ENCODE data around the gene CREBRF.
A peak's percentile ranks its signal among the peaks of the same experiment; 100 is the strongest.

Gene CREBRF

DNA sequence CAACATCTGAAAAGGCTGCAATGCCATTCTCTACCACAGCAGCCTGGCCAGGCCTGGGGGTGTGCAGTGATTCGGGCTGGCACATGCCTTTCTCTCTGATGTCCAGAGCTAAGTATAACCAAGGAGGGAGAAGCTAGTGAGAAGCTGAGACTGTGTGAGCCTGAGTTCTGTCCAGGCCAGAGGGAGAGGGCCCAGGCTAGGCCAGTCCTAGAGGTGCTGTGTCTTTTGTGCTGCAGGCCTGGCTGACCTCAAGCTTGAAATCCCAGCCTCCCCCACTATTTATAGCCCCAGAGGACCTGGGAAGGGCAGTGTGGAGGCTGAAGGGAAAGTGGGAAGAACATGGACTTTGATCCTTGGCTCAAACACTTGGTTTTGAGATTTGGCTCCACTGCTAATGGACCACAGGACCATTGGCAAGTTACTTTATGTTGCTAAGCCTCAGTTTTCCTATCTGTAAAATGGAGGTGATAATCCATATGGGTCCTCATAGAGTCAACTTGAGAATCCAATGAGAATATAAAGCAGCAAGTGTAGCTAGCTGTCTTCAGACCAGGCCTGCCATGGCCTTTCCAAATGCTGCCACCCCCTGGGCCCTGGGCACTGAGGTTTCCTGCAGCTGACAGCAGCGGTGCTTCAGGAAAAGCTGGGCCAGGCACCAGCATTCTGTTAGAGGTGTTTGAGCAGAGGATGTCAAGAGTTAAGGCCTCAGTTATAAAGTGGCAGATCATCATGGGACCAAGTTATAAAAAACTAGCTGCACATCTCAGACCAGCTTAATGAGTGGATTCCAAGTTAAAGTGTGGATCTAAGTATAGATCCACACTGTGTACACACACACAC lies 109.2 kb downstream of the CREBRF start:
- H3K4me3 ChIP-seq (ENCODE audit: low read depth, low read length), result no peak overlapping the region
- TF ChIP-seq, protein P1, sequence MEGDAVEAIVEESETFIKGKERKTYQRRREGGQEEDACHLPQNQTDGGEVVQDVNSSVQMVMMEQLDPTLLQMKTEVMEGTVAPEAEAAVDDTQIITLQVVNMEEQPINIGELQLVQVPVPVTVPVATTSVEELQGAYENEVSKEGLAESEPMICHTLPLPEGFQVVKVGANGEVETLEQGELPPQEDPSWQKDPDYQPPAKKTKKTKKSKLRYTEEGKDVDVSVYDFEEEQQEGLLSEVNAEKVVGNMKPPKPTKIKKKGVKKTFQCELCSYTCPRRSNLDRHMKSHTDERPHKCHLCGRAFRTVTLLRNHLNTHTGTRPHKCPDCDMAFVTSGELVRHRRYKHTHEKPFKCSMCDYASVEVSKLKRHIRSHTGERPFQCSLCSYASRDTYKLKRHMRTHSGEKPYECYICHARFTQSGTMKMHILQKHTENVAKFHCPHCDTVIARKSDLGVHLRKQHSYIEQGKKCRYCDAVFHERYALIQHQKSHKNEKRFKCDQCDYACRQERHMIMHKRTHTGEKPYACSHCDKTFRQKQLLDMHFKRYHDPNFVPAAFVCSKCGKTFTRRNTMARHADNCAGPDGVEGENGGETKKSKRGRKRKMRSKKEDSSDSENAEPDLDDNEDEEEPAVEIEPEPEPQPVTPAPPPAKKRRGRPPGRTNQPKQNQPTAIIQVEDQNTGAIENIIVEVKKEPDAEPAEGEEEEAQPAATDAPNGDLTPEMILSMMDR (conservative IDR thresholded peaks at IDR 0.05; ENCODE audit: low read depth, low read length), result no peak
- DNase-seq (ENCODE audit: low read depth), result no peak

DNA sequence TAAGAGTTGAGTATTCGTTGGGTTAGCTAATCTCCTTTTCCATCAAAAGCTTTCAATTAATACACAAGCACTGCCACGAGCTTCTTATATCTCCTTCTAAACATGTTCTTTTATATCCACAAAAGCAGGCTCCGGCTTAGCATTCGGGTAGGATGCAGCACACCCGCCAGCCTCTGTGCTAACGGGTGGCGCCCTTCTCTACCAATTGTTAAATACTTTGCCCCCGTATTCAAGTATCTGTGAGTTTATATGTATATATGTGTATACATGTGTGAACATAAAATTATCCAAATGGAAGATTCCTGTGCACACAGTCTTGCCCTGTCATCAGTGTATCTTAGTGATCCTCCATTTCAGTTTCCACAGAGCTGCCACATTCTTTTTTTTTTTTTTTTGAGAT lies 116.0 kb downstream of the CREBRF start:
- no peak overlapping the region for H3K4me3 ChIP-seq (ENCODE audit: low read depth, low read length)
- no peak for DNase-seq (ENCODE audit: low read depth)
- TF ChIP-seq, protein P1 (conservative IDR thresholded peaks at IDR 0.05; ENCODE audit: low read depth, low read length), result no peak

DNA sequence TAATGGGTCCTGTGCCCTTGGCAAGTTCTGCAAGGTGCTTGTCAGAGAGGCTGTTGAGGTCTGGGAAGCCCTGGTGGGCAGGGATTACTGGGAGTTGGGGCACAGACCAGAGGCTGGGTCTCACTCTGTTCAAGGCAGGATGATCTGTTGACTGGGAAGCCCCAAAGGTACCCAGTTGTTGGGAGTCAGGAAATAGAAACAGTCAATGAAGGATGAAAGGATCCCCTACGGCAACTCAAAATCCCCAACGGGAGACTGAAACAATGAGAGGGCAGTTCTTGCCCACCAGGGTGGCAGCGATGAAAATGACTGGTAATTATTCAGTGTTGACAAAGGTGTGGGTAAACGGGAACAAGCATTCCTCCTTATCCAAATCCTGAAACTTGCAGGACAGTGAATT lies 119.4 kb downstream of the CREBRF start:
- TF ChIP-seq, protein P1 (conservative IDR thresholded peaks at IDR 0.05; ENCODE audit: low read depth, low read length), result no peak
- H3K4me3 ChIP-seq (ENCODE audit: low read depth, low read length), result no peak overlapping the region
- no peak for DNase-seq (ENCODE audit: low read depth)

DNA sequence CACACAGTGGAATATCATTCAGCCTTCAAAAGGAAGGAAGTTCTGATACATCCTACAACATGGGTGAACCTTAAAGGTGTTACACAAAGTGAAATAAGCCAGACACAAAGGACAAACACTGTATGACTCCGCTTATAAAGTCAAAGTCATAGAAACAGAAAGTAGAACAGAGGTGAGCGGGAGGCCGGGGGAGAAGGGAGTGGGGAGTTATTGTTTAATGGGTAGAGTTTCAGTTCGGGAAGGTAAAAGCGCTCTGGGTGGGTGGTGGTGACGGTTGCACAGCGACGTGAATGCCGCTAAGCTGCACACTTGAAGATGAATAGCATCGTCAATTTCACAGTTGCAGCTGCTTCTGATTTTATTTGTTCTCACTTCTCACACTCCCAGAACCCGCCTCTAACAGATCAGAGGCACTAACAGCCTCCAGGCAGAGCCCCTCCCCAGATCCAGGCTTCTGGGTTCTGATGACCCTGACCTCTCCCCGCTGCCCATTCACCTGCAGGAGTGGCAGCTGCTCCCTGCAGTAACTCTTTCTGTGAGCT lies 122.3 kb downstream of the CREBRF start:
- TF ChIP-seq, protein P1 (conservative IDR thresholded peaks at IDR 0.05; ENCODE audit: low read depth, low read length), result no peak
- no peak overlapping the region for H3K4me3 ChIP-seq (ENCODE audit: low read depth, low read length)
- DNase-seq (ENCODE audit: low read depth), result no peak

DNA sequence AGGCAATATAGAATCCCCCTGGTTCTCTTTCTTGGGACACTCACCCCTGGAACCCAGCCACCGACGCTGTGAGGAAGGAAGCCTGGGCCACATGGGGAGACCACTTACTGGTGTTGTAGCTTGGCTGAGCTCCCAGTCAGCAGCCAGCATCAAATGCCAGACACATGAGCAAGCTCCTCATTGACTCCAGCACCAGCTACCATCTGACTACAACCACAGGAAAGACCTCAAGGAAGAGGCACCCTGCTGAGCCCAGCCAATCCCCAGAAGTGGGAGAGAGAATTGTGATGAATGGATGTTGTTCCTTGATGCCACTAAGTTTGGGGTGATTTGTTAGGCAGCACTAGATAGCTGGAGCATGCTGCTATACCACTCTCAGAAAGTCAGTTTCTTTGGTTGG lies 124.2 kb downstream of the CREBRF start:
- TF ChIP-seq, protein P1 (conservative IDR thresholded peaks at IDR 0.05; ENCODE audit: low read depth, low read length), result no peak
- DNase-seq (ENCODE audit: low read depth), result peak; percentile 70
- no peak overlapping the region for H3K4me3 ChIP-seq (ENCODE audit: low read depth, low read length)

DNA sequence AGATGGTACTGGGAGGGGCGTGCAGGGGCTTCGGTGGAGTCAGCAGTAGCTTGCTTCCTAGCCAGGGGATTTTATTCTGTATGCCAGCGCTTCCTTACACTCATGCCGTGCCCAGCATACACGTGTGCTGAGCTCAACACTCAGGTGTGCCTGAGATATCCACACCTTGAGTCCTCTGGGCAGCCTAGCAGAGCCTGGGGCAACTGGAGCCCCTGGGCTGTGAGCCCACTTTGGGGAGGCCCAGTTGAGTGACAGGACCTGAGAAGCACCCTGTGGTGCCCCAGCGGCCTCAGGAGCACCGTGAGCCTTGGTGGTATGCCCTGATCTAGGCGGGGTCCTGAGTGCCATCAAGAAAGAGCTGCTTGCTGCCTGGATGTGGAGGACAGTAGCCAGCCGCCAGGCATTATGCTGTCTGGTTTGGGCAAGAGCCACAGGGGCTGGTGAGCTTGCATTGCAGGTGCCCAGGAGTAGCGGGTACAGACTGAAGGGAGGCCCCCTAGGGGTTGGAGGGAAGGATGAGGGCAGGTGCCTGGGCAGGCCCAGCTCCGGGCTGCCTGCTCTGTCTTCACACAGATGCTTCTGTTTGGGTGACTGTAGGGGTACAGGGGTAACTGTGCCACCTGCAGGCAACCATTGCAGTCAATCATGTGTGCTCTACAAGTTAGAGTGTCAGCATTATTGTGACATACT lies 131.0 kb downstream of the CREBRF start:
- DNase-seq (ENCODE audit: low read depth), result no peak
- H3K4me3 ChIP-seq (ENCODE audit: low read depth, low read length), result no peak overlapping the region
- TF ChIP-seq, protein P1 (conservative IDR thresholded peaks at IDR 0.05; ENCODE audit: low read depth, low read length), result no peak
